Measurements from ENCODE around the gene CHST4. TPM values are rescaled to one million over a fixed set of nuclear protein-coding genes. Genes with fewer than 3 reads are reported as not detected.

CHST4 gene
- total and polyA plus RNA-seq, 8 donors, result not detected

DNA sequence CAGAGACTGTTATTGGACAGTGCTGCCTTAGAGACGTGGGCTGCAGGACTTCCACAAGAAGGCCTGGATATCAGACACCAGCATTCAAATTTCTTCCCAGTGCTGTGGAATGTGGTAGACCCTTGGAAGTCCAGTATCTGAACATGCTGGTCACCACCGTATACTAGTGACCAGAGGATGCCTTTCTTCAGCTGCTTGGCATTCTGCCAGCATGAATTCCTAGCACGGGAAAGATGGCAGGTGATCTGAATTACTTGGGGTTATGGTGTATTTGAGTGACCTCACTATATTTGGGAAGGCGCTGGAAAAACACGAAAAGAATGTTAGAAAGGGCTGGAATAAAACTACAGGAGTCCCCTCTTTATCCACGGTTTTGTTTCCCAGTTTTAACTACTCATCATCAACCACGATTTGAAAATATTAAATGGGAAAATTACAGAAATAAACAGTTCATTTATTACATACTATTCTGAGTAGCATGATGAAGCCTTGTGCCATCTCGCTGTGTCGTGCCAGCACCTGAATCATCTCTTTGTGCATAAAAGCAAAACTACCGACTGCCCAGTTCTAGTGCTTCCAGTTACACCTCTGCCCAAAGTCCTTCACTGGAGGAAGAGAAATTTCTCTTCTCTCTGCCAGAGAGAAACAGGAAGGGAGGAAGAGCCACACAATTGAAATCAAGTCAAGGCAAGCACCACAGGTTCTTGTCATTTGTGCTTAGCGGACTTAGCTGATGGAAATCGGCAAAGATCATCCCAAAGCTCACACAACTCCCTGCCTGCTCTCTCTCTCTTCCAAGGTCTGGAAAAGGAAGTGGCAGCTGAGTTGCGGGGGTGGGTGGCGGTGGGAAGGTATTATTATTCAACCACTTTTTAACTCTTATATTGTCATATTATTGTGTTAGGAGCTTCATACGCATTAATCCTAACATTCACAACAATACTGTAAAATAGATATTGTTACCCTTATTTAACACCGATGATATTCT lies 1.4 kb upstream of the CHST4 start:
- WGBS, 5 donors, result 61 to 73% (median 67%) methylated on average over 16 of the region's 16 CpGs
- TF ChIP-seq EP300 (IDR thresholded peaks at IDR 0.05), result no peak
- TF ChIP-seq, protein P1, sequence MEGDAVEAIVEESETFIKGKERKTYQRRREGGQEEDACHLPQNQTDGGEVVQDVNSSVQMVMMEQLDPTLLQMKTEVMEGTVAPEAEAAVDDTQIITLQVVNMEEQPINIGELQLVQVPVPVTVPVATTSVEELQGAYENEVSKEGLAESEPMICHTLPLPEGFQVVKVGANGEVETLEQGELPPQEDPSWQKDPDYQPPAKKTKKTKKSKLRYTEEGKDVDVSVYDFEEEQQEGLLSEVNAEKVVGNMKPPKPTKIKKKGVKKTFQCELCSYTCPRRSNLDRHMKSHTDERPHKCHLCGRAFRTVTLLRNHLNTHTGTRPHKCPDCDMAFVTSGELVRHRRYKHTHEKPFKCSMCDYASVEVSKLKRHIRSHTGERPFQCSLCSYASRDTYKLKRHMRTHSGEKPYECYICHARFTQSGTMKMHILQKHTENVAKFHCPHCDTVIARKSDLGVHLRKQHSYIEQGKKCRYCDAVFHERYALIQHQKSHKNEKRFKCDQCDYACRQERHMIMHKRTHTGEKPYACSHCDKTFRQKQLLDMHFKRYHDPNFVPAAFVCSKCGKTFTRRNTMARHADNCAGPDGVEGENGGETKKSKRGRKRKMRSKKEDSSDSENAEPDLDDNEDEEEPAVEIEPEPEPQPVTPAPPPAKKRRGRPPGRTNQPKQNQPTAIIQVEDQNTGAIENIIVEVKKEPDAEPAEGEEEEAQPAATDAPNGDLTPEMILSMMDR (IDR thresholded peaks at IDR 0.05), result no peak
- TF ChIP-seq POLR2A (IDR thresholded peaks at IDR 0.05), result no peak
- no peak for TF ChIP-seq POLR2AphosphoS5 (IDR thresholded peaks at IDR 0.05)
- intact Hi-C loops (cut with DNase I; ENCODE audit: low total_unique reads), result no loop called here
- H3K4me1 ChIP-seq, result no peaks in the 10 kb centered on the region
- H3K27me3 ChIP-seq, result peaks cover 0 to 25% (median 9%) of the 10 kb centered on the region in 3 donors
- no peak overlapping the region for H3K4me3 ChIP-seq
- DNase-seq, result no peak
- H3K27ac ChIP-seq, result no peak overlapping the region
- H3K36me3 ChIP-seq, result no peaks in the 10 kb centered on the region
- no peaks in the 10 kb centered on the region for H3K9me3 ChIP-seq

DNA sequence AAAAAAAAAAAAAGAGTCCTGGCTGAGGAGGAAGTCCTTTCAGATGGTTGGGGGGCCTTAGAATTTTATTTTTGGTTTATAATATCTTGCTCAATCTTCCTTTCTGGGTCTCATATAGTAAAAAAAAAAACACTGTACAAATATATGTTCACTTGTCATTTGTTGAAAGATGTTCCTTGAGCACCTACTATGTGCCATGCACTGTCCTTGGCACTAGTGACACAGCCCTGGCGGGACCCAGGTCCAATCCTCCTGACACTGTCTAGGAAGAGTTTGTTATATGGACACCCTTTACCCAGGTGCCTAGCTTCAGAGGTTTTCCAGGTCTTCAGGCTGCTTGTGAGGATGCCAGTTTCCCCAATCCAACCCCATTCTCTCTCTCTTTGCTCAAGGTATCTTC lies 2.0 kb downstream of the CHST4 start:
- H3K4me3 ChIP-seq, result no peak overlapping the region
- no peaks in the 10 kb centered on the region for H3K9me3 ChIP-seq
- no peak for TF ChIP-seq EP300 (IDR thresholded peaks at IDR 0.05)
- TF ChIP-seq, protein P1 (IDR thresholded peaks at IDR 0.05), result no peak
- TF ChIP-seq POLR2AphosphoS5 (IDR thresholded peaks at IDR 0.05), result no peak
- no peak for TF ChIP-seq POLR2A (IDR thresholded peaks at IDR 0.05)
- DNase-seq, result no peak
- H3K27ac ChIP-seq, result no peak overlapping the region
- H3K27me3 ChIP-seq, result peaks cover 0 to 25% (median 9%) of the 10 kb centered on the region in 3 donors
- intact Hi-C loops (cut with DNase I; ENCODE audit: low total_unique reads), result no loop called here
- H3K4me1 ChIP-seq, result no peaks in the 10 kb centered on the region
- H3K36me3 ChIP-seq, result no peaks in the 10 kb centered on the region
- 78 to 94% (median 82%) methylated on average over 1 of the region's 1 CpG for WGBS, 5 donors

DNA sequence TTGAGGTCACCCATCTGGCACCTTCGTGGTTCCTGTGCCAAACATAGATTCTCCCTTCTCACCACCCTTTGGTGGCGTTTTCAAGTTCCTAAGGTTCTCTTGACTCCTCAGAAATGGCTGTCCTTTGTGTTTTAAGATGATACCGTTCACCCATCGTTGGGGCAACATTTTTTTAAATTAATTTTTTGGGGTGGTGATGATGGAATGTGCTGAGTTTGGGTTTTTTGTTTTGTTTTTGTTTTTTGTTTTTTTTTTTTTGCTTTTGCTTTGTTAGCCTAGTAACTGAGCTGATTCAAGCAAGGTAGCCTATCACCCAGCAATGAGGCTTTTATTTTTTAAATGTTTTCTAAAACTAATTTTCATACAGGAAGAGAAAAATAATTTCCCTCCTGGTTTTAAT lies 2.6 kb downstream of the CHST4 start:
- Histone ChIP-seq H3K4me1 (no peaks in the 10 kb centered on the region), H3K27ac (no peak overlapping the region), H3K27me3 (peaks cover 0 to 25% (median 9%) of the 10 kb centered on the region in 3 donors), H3K9me3 (no peaks in the 10 kb centered on the region), H3K4me3 (no peak overlapping the region), H3K36me3 (no peaks in the 10 kb centered on the region)
- TF ChIP-seq POLR2AphosphoS5 (IDR thresholded peaks at IDR 0.05), result no peak
- TF ChIP-seq, protein P1 (IDR thresholded peaks at IDR 0.05), result no peak
- no peak for TF ChIP-seq EP300 (IDR thresholded peaks at IDR 0.05)
- TF ChIP-seq POLR2A (IDR thresholded peaks at IDR 0.05), result no peak
- intact Hi-C loops (cut with DNase I; ENCODE audit: low total_unique reads), result no loop called here
- DNase-seq, result no peak
- 61 to 78% (median 76%) methylated on average over 4 of the region's 4 CpGs for WGBS, 5 donors

DNA sequence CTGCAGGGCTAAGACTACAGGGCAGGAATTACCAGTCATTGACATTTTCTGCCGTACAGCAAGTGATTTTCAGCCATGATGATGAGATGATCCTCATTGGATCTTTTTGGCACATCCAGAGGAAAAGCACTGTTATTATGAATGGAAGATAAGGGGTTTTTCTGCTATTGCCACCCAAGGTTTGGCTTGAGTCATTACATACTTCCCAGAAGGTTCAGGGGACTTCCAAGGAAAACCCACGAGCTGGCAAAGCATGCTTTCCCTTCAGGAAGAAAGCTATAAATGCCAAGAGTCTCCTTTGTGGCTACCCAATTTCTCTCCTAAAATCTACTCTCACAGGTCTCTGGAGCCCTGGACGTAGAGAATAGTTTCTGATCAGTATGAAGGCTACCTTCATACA lies 6.1 kb downstream of the CHST4 start:
- no peak for DNase-seq
- TF ChIP-seq POLR2AphosphoS5 (IDR thresholded peaks at IDR 0.05) (no peak), EP300 (IDR thresholded peaks at IDR 0.05) (no peak), POLR2A (IDR thresholded peaks at IDR 0.05) (no peak)
- TF ChIP-seq, protein P1 (IDR thresholded peaks at IDR 0.05), result no peak
- H3K27me3 ChIP-seq, result peaks cover 0 to 11% (median 3%) of the 10 kb centered on the region in 3 donors
- H3K36me3 ChIP-seq, result no peaks in the 10 kb centered on the region
- H3K4me1 ChIP-seq, result no peaks in the 10 kb centered on the region
- H3K27ac ChIP-seq, result no peak overlapping the region
- intact Hi-C loops (cut with DNase I; ENCODE audit: low total_unique reads), result no loop called here
- no peak overlapping the region for H3K4me3 ChIP-seq
- 65 to 77% (median 70%) methylated on average over 3 of the region's 3 CpGs for WGBS, 5 donors
- no peaks in the 10 kb centered on the region for H3K9me3 ChIP-seq

All from stomach (tissue), 9 donors.